Endothelial cell of umbilical vein (primary cell): ENCODE data around the gene SLC27A4. TPM values are rescaled to one million over a fixed set of nuclear protein-coding genes. Genes with fewer than 3 reads are reported as not detected.

Experiments
- BruUV-seq: library from RNA; stranded (reverse); fragments of 400-500 nt; replicated peaks from 2 replicates; lab custom pipeline; 2021; lab: Mats Ljungman, UMichigan
- CTCF ChIA-PET: fragments of 300-600, 350-600 bp; sonication (Branson Sonifier 250); formaldehyde crosslinking; loops from one replicate; lab custom pipeline; 2021; ENCODE audit warnings: antibody characterized with exemption, inconsistent platforms; lab: Charles Lee
- POLR2A ChIA-PET: fragments of 300-600, 350-600 bp; sonication (Branson Sonifier 250); formaldehyde crosslinking; loops from one replicate; lab custom pipeline; 2021; ENCODE audit warnings: antibody characterized with exemption, inconsistent platforms; lab: Charles Lee
- DNase-seq: peaks from one replicate; pipeline ENCODE4 v3.0.0-alpha.2; 2011; ENCODE audit warnings: low read depth, low spot score
- FAIRE-seq: peaks from 2 replicates; lab custom pipeline; 2011; peaks lifted over from hg19 to GRCh38; lab: Jason Lieb, UNC
- H2AFZ ChIP-seq: 2 replicates; pipeline ENCODE4 v1.6.0; 2012; ENCODE audit warnings: low read depth, low read length, control low read depth, inconsistent platforms
- H3K27ac ChIP-seq: 2 replicates; pipeline ENCODE4 v1.5.1; 2011; ENCODE audit warnings: low read depth, mild to moderate bottlenecking, control low read depth, low read length, moderate library complexity; ENCODE audit not compliant: insufficient read depth
- H3K27me3 ChIP-seq, 2 experiments: 2 replicates each; pipeline versions ENCODE4 v1.6.0 to v1.6.1; 2011; ENCODE audit warnings: low read length in 2 of 2, mixed read lengths in 1 of 2; ENCODE audit not compliant: control insufficient read depth in 2 of 2, insufficient read depth in 2 of 2
- H3K36me3 ChIP-seq, 2 experiments: 2 replicates in 1 of 2; 3 replicates in 1 of 2; pipeline ENCODE4 v1.5.1; 2011; ENCODE audit warnings: low read length in 2 of 2, mild to moderate bottlenecking in 1 of 2, moderate library complexity in 1 of 2; ENCODE audit not compliant: control insufficient read depth in 2 of 2, insufficient read depth in 2 of 2; ENCODE audit errors: extremely low read depth in 1 of 2
- H3K4me1 ChIP-seq: 3 replicates; pipeline ENCODE4 v1.5.1; 2011; ENCODE audit warnings: mild to moderate bottlenecking, low read length; ENCODE audit not compliant: control insufficient read depth, insufficient read depth; ENCODE audit errors: extremely low read depth
- H3K4me2 ChIP-seq: 2 replicates; pipeline ENCODE4 v1.6.1; 2011; ENCODE audit warnings: low read length, control low read depth, mixed read lengths; ENCODE audit not compliant: insufficient read depth
- H3K4me3 ChIP-seq, 3 experiments: fragments of 200-600 bp in 1 of 3; sonication (generic), shearing (Covaris generic) in 1 of 3; replicated peaks in 1 of 3; 2 replicates each; pipeline ENCODE4 v1.5.1; 2011 to 2016; ENCODE audit warnings: control low read depth in 3 of 3, low read length in 3 of 3, mild to moderate bottlenecking in 2 of 3, inconsistent platforms in 1 of 3, low read depth in 1 of 3, moderate library complexity in 1 of 3; ENCODE audit not compliant: insufficient read depth in 1 of 3
- H3K79me2 ChIP-seq: 2 replicates; pipeline ENCODE4 v1.6.0; 2012; ENCODE audit warnings: low read length, inconsistent platforms; ENCODE audit not compliant: control insufficient read depth, insufficient read depth
- H3K9ac ChIP-seq: replicated peaks from 2 replicates; pipeline ENCODE3; 2011; ENCODE audit warnings: low read length, control low read depth; ENCODE audit not compliant: insufficient read depth; ENCODE audit errors: extremely low read depth
- H3K9me1 ChIP-seq: replicated peaks from 3 replicates; pipeline ENCODE4 v1.6.0; 2011; ENCODE audit warnings: mild to moderate bottlenecking, low read length; ENCODE audit not compliant: control insufficient read depth, insufficient read depth; ENCODE audit errors: extremely low read depth
- H3K9me3 ChIP-seq: replicated peaks from 2 replicates; pipeline ENCODE4 v1.5.1; 2012; ENCODE audit warnings: low read length, inconsistent platforms; ENCODE audit not compliant: control insufficient read depth, insufficient read depth
- H4K20me1 ChIP-seq: replicated peaks from 2 replicates; pipeline ENCODE3; 2011; ENCODE audit warnings: mild to moderate bottlenecking, low read length; ENCODE audit not compliant: control insufficient read depth, insufficient read depth; ENCODE audit errors: extremely low read depth
- EZH2 ChIP-seq: IDR thresholded peaks from 2 replicates; pipeline ENCODE4 v1.6.1; 2012; ENCODE audit warnings: borderline replicate concordance, low read depth, mild to moderate bottlenecking, moderate library complexity, low read length, inconsistent platforms; ENCODE audit not compliant: severe bottlenecking
- FOS ChIP-seq: IDR thresholded peaks from 2 replicates; pipeline ENCODE4 v1.6.1; 2011; ENCODE audit warnings: mild to moderate bottlenecking, low read length, moderate library complexity, borderline replicate concordance; ENCODE audit not compliant: insufficient read depth
- GATA2 ChIP-seq: IDR thresholded peaks from 2 replicates; pipeline ENCODE4 v1.7.0; 2011; ENCODE audit warnings: low read depth, mild to moderate bottlenecking, moderate library complexity, mixed read lengths, low read length; ENCODE audit not compliant: insufficient read length, insufficient read depth
- JUN ChIP-seq: IDR thresholded peaks from 2 replicates; pipeline ENCODE4 v1.6.1; 2011; ENCODE audit warnings: borderline replicate concordance, low read depth; ENCODE audit not compliant: insufficient read length, insufficient read depth
- MYC ChIP-seq: IDR thresholded peaks from one replicate; pipeline ENCODE4 v1.6.1; 2011; ENCODE audit warnings: mild to moderate bottlenecking, low read depth, low read length
- POLR2A ChIP-seq: IDR thresholded peaks from 2 replicates; pipeline ENCODE4 v1.6.1; 2012; ENCODE audit warnings: low read depth, mild to moderate bottlenecking, control low read depth, low read length
- POLR2AphosphoS5 ChIP-seq: IDR thresholded peaks from 2 replicates; pipeline ENCODE4 v1.6.1; 2012; ENCODE audit warnings: low read depth, mild to moderate bottlenecking, control low read depth, low read length, moderate library complexity; ENCODE audit not compliant: insufficient read depth
- dilution Hi-C: fragments of 300-500 bp; cut with MboI; formaldehyde crosslinking; loops from one replicate; pipeline ENCODE4 v1.15.0; 2019; ENCODE audit warnings: low sequenced_read_pairs; ENCODE audit not compliant: extremely low pct_ligation_motif_present
- intact Hi-C: fragments of 100-400 bp; cut with micrococcal nuclease; formaldehyde crosslinking; loops from one replicate; pipeline ENCODE4 v1.10.0; 2022
- polyA plus RNA-seq, 4 experiments: library from polyadenylated mRNA; depleted of rRNA in 3 of 4; stranded (reverse) in 3 of 4; unstranded in 1 of 4; fragments of >200 nt; gene quantifications; 2 replicates each; pipeline versions ENCODE4 v1.2.1 to v1.2.3, GENCODE V29; 2011 to 2012; ENCODE audit warnings: missing spikeins in 1 of 4
- total RNA-seq: library from RNA; stranded (reverse); gene quantifications from 2 replicates; pipeline ENCODE4 v1.2.3, GENCODE V29; 2021
- TF ChIP-seq, protein P1 (sequence below): IDR thresholded peaks from 2 replicates; pipeline ENCODE4 v1.6.1; 2011; ENCODE audit not compliant: insufficient read depth, insufficient read length
- TF ChIP-seq, protein P2 (sequence below), 2 donors: IDR thresholded peaks; 1 replicate in 1 of 2; 2 replicates in 1 of 2; pipeline ENCODE4 v1.5.1; 2011; ENCODE audit warnings: low read length in 2 of 2, mild to moderate bottlenecking in 2 of 2, moderate library complexity in 2 of 2, control low read depth in 1 of 2, inconsistent platforms in 1 of 2, low read depth in 1 of 2; ENCODE audit not compliant: insufficient read depth in 1 of 2; ENCODE audit errors: extremely low read depth in 1 of 2

SLC27A4 gene
- total and polyA plus RNA-seq, 2 donors (not counting 3 experiments of a cell fraction or from before 2014, with no cell fraction given): 29.9 to 35.0 TPM

DNA sequence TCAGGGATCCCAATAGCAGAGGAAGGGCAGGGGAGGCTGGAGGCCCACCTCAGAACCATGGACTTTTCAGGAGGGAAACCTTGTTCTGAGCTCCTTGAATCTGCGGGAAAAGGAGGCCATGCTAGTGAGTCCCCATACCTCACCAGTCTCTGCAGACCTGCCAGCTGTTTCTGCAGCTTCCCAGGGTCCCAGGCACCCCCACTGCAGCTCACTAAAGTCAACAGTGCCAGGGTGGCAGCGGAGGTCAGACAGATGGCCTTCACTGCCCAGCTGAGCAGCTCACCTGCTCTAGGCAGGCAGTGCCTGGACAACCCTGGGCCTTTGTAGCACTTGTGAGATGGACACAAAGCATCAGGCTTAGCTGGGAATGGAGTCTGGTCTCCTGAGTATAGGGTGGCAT is 4.4 kb upstream of the SLC27A4 start:
- Histone ChIP-seq H3K9me1 (no peaks in the 10 kb centered on the region), H3K79me2 (peaks cover 2% of the 10 kb centered on the region), H3K27ac (no peak overlapping the region), H3K9me3 (no peaks in the 10 kb centered on the region), H4K20me1 (no peaks in the 10 kb centered on the region), H3K9ac (no peak overlapping the region), H3K27me3 (no peaks in the 10 kb centered on the region), H3K36me3 (peaks cover 0 to 8% of the 10 kb centered on the region in 2 experiments), H2AFZ (no peak overlapping the region), H3K4me1 (peaks cover 2% of the 10 kb centered on the region), H3K4me3 (no peak overlapping the region), H3K4me2 (no peak overlapping the region)
- POLR2A ChIA-PET: no interaction called here
- TF ChIP-seq, protein P1, sequence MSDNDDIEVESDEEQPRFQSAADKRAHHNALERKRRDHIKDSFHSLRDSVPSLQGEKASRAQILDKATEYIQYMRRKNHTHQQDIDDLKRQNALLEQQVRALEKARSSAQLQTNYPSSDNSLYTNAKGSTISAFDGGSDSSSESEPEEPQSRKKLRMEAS: no peak
- no peak for TF ChIP-seq POLR2AphosphoS5
- TF ChIP-seq JUN: no peak
- no peak for TF ChIP-seq POLR2A
- no peak for TF ChIP-seq MYC
- TF ChIP-seq GATA2: no peak
- TF ChIP-seq FOS: no peak
- no peak for TF ChIP-seq EZH2
- TF ChIP-seq, protein P2, sequence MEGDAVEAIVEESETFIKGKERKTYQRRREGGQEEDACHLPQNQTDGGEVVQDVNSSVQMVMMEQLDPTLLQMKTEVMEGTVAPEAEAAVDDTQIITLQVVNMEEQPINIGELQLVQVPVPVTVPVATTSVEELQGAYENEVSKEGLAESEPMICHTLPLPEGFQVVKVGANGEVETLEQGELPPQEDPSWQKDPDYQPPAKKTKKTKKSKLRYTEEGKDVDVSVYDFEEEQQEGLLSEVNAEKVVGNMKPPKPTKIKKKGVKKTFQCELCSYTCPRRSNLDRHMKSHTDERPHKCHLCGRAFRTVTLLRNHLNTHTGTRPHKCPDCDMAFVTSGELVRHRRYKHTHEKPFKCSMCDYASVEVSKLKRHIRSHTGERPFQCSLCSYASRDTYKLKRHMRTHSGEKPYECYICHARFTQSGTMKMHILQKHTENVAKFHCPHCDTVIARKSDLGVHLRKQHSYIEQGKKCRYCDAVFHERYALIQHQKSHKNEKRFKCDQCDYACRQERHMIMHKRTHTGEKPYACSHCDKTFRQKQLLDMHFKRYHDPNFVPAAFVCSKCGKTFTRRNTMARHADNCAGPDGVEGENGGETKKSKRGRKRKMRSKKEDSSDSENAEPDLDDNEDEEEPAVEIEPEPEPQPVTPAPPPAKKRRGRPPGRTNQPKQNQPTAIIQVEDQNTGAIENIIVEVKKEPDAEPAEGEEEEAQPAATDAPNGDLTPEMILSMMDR (IDR thresholded peaks at IDR 0.05; ENCODE audit: extremely low read depth in 1 of 2, insufficient read depth in 1 of 2, low read depth in 1 of 2, low read length in 2 of 2): no peak
- intact Hi-C loops: no loop called here
- dilution Hi-C loops: no loop called here
- FAIRE-seq (no peak), DNase-seq (no peak)
- CTCF ChIA-PET: interaction anchor here (0.6 to 1.5 kb wide), 5 partner anchors 9 to 116 kb away, joined by 3 to 7 read pairs (median 3); no protein-coding TSS in a partner anchor
- BruUV-seq: no TSS peak
